Keratinocyte (primary cell): ENCODE data around the gene KCNG2. TPM values are rescaled to one million over a fixed set of nuclear protein-coding genes. Genes with fewer than 3 reads are reported as not detected.

Experiments
- DNase-seq: peaks from one replicate; pipeline ENCODE4 v3.0.0-alpha.2; 2011; ENCODE audit warnings: low read depth, missing footprints, low spot score
- FAIRE-seq: peaks from 2 replicates; lab custom pipeline; 2011; peaks lifted over from hg19 to GRCh38; lab: Jason Lieb, UNC
- H2AFZ ChIP-seq: 2 replicates; pipeline ENCODE4 v1.6.0; 2012; ENCODE audit warnings: low read length, control low read depth, inconsistent platforms; ENCODE audit not compliant: control insufficient read depth
- H3K27ac ChIP-seq: 2 replicates; pipeline ENCODE4 v1.5.1; 2011; ENCODE audit warnings: low read length; ENCODE audit not compliant: control insufficient read depth, insufficient read depth
- H3K27me3 ChIP-seq: 3 replicates; pipeline ENCODE4 v1.6.0; 2011; ENCODE audit warnings: low read length; ENCODE audit not compliant: control insufficient read depth, insufficient read depth; ENCODE audit errors: extremely low read depth
- H3K36me3 ChIP-seq, 2 experiments: 2 replicates in 1 of 2; 3 replicates in 1 of 2; pipeline ENCODE4 v1.5.1; 2011; ENCODE audit warnings: low read length in 2 of 2, mild to moderate bottlenecking in 1 of 2; ENCODE audit not compliant: control insufficient read depth in 2 of 2, insufficient read depth in 2 of 2; ENCODE audit errors: extremely low read depth in 1 of 2
- H3K4me1 ChIP-seq: 3 replicates; pipeline ENCODE4 v1.5.1; 2011; ENCODE audit warnings: low read length; ENCODE audit not compliant: control insufficient read depth, insufficient read depth; ENCODE audit errors: extremely low read depth
- H3K4me2 ChIP-seq: 3 replicates; pipeline ENCODE4 v1.6.0; 2011; ENCODE audit warnings: low read depth, low read length; ENCODE audit not compliant: control insufficient read depth, insufficient read depth; ENCODE audit errors: extremely low read depth
- H3K4me3 ChIP-seq, 3 experiments: fragments of 200-600 bp in 1 of 3; sonication (generic) in 1 of 3; 2 replicates in 2 of 3; 3 replicates in 1 of 3; pipeline ENCODE4 v1.5.1; 2011 to 2016; ENCODE audit warnings: low read length in 3 of 3, mild to moderate bottlenecking in 3 of 3, control low read depth in 2 of 3, inconsistent platforms in 1 of 3, low read depth in 1 of 3, mixed read lengths in 1 of 3, mixed run types in 1 of 3, moderate library complexity in 1 of 3; ENCODE audit not compliant: control insufficient read depth in 2 of 3, insufficient read depth in 2 of 3; ENCODE audit errors: extremely low read depth in 1 of 3
- H3K79me2 ChIP-seq: 2 replicates; pipeline ENCODE4 v1.6.0; 2012; ENCODE audit warnings: low read length; ENCODE audit not compliant: control insufficient read depth, insufficient read depth
- H3K9ac ChIP-seq: 3 replicates; pipeline ENCODE4 v1.6.0; 2011; ENCODE audit warnings: low read length; ENCODE audit not compliant: control insufficient read depth, insufficient read depth; ENCODE audit errors: extremely low read depth
- H3K9me1 ChIP-seq: 3 replicates; pipeline ENCODE4 v1.6.0; 2011; ENCODE audit warnings: low read length; ENCODE audit not compliant: control insufficient read depth, insufficient read depth; ENCODE audit errors: extremely low read depth
- H3K9me3 ChIP-seq: 2 replicates; pipeline ENCODE4 v1.5.1; 2012; ENCODE audit warnings: low read depth, low read length; ENCODE audit not compliant: control insufficient read depth
- H4K20me1 ChIP-seq: 3 replicates; pipeline ENCODE4 v1.6.0; 2011; ENCODE audit warnings: low read length; ENCODE audit not compliant: control insufficient read depth, insufficient read depth; ENCODE audit errors: extremely low read depth
- CTCF ChIP-seq, 3 experiments: IDR thresholded peaks in 1 of 3; conservative IDR thresholded peaks in 1 of 3; optimal IDR thresholded peaks in 1 of 3; 2 replicates in 2 of 3; 3 replicates in 1 of 3; pipeline versions ENCODE3 to v1.5.1; 2011; ENCODE audit warnings: low read length in 3 of 3, mild to moderate bottlenecking in 3 of 3, moderate library complexity in 2 of 3, control low read depth in 1 of 3, inconsistent platforms in 1 of 3; ENCODE audit not compliant: insufficient read depth in 2 of 3; ENCODE audit errors: extremely low read depth in 1 of 3
- EZH2 ChIP-seq: IDR thresholded peaks from one replicate; pipeline ENCODE4 v1.6.1; 2012; ENCODE audit warnings: inconsistent platforms, mild to moderate bottlenecking, low read length, moderate library complexity
- dilution Hi-C: fragments of 300-500 bp; cut with MboI; formaldehyde crosslinking; loops from one replicate; pipeline ENCODE4 v1.7.0; 2020; ENCODE audit warnings: low sequenced_read_pairs; ENCODE audit not compliant: extremely low pct_ligation_motif_present
- polyA plus RNA-seq, 5 experiments: library from polyadenylated mRNA; depleted of rRNA in 3 of 5; stranded (reverse) in 3 of 5; stranded (forward) in 1 of 5; unstranded in 1 of 5; fragments of >200 nt; gene quantifications; 1 replicate in 1 of 5; 2 replicates in 3 of 5; 3 replicates in 1 of 5; pipeline versions ENCODE4 v1.2.1 to v1.2.3, GENCODE V29; 2011 to 2012; ENCODE audit warnings: missing spikeins in 2 of 5, low read depth in 1 of 5, low replicate concordance in 1 of 5

The KCNG2 gene
- polyA plus RNA-seq, 1 donor (not counting 4 experiments of a cell fraction or from before 2014, with no cell fraction given): not detected

- Histone ChIP-seq H3K4me1 (peaks cover 8% of the 10 kb centered on the region), H3K79me2 (no peaks in the 10 kb centered on the region), H3K4me2 (no peak overlapping the region), H3K9me3 (no peaks in the 10 kb centered on the region), H3K36me3 (no peaks in the 10 kb centered on the region), H3K27me3 (peaks cover 26% of the 10 kb centered on the region), H3K9me1 (no peaks in the 10 kb centered on the region), H3K9ac (no peak overlapping the region), H3K4me3 (no peak overlapping the region), H3K27ac (no peak overlapping the region), H4K20me1 (no peaks in the 10 kb centered on the region), H2AFZ (no peak overlapping the region)
- TF ChIP-seq EZH2 (no peak), CTCF (optimal IDR thresholded peaks at IDR 0.05 in 1 of 3, IDR thresholded peaks at IDR 0.05 in 1 of 3, conservative IDR thresholded peaks at IDR 0.05 in 1 of 3; ENCODE audit: extremely low read depth in 1 of 3, insufficient read depth in 2 of 3, low read length in 3 of 3) (no peak)
- no peak for DNase-seq
- dilution Hi-C loops: no loop called here
- FAIRE-seq: no peak
Measured at GRCh38 chr18:79878741-79879378, 81.1 kb downstream of the KCNG2 start.

GRCh38 chr18:79879566-79879965, 81.8 kb downstream of the KCNG2 start:
- Histone ChIP-seq H3K79me2 (no peaks in the 10 kb centered on the region), H2AFZ (no peak overlapping the region), H3K27ac (no peak overlapping the region), H4K20me1 (no peaks in the 10 kb centered on the region), H3K27me3 (peaks cover 21% of the 10 kb centered on the region), H3K4me1 (peaks cover 8% of the 10 kb centered on the region), H3K9me3 (no peaks in the 10 kb centered on the region), H3K36me3 (no peaks in the 10 kb centered on the region), H3K4me3 (no peak overlapping the region), H3K9ac (no peak overlapping the region), H3K9me1 (no peaks in the 10 kb centered on the region), H3K4me2 (no peak overlapping the region)
- FAIRE-seq (no peak), DNase-seq (no peak)
- dilution Hi-C loops: no loop called here
- TF ChIP-seq EZH2 (no peak), CTCF (optimal IDR thresholded peaks at IDR 0.05 in 1 of 3, IDR thresholded peaks at IDR 0.05 in 1 of 3, conservative IDR thresholded peaks at IDR 0.05 in 1 of 3; ENCODE audit: extremely low read depth in 1 of 3, insufficient read depth in 2 of 3, low read length in 3 of 3) (no peak)
